IMR-90 (cell line): ENCODE measurements around the gene VPS39. TPM values are rescaled to one million over a fixed set of nuclear protein-coding genes. Genes with fewer than 3 reads are reported as not detected.

ENCODE experiments used
- ATAC-seq: fragments of 200-7000 bp; cut with Tn5 transposase; 2 replicates; pipeline ENCODE4 v1.9.1; 2020; ENCODE audit warnings: low read depth, mild to moderate bottlenecking, moderate library complexity
- BruUV-seq: library from RNA; stranded (reverse); fragments of 400-500 nt; replicated peaks from 2 replicates; lab custom pipeline; 2021; lab: Mats Ljungman, UMichigan
- CTCF ChIA-PET: fragments of 300-600 bp; formaldehyde crosslinking; extraction: SDS; loops from one replicate; lab custom pipeline; 2021; ENCODE audit warnings: antibody characterized with exemption; lab: Yijun Ruan, JAX
- POLR2A ChIA-PET: fragments of 300-600 bp; sonication (Branson Sonifier 250); formaldehyde crosslinking; loops from one replicate; lab custom pipeline; 2022; ENCODE audit warnings: antibody characterized with exemption; ENCODE audit not compliant: unreplicated experiment; lab: Charles Lee
- DNase-seq: peaks from one replicate; pipeline ENCODE4 v3.0.0; 2013
- H2AFZ ChIP-seq: replicated peaks from 2 replicates; pipeline ENCODE3; 2013; ENCODE audit warnings: low read length, mild to moderate bottlenecking; ENCODE audit not compliant: poor library complexity
- H2AK5ac ChIP-seq: 2 replicates; pipeline ENCODE4 v1.6.1; 2013; ENCODE audit warnings: low read depth, low read length, inconsistent platforms
- H2AK9ac ChIP-seq: replicated peaks from 2 replicates; pipeline ENCODE3; 2013; ENCODE audit warnings: mild to moderate bottlenecking, low read depth, low read length, moderate library complexity; ENCODE audit not compliant: poor library complexity
- H2BK120ac ChIP-seq: 2 replicates; pipeline ENCODE4 v1.6.1; 2013; ENCODE audit warnings: low read depth, low read length, inconsistent platforms
- H2BK15ac ChIP-seq: 3 replicates; pipeline ENCODE4 v1.6.1; 2013; ENCODE audit warnings: low read depth, low read length, inconsistent platforms
- H2BK20ac ChIP-seq: 2 replicates; pipeline ENCODE4 v1.6.1; 2013; ENCODE audit warnings: low read depth, mild to moderate bottlenecking, inconsistent platforms, low read length, moderate library complexity
- H2BK5ac ChIP-seq: 2 replicates; pipeline ENCODE4 v1.6.1; 2013; ENCODE audit warnings: mild to moderate bottlenecking, low read depth, low read length, inconsistent platforms; ENCODE audit not compliant: poor library complexity, severe bottlenecking
- H3K14ac ChIP-seq: replicated peaks from 2 replicates; pipeline ENCODE4 v1.6.1; 2013; ENCODE audit warnings: low read depth, low read length, inconsistent platforms
- H3K18ac ChIP-seq: 2 replicates; pipeline ENCODE4 v1.6.1; 2013; ENCODE audit warnings: low read depth, low read length, control low read depth
- H3K23ac ChIP-seq: 2 replicates; pipeline ENCODE4 v1.6.1; 2013; ENCODE audit warnings: low read depth, low read length, inconsistent platforms
- H3K27ac ChIP-seq: 2 replicates; pipeline ENCODE4 v1.5.1; 2013; ENCODE audit warnings: mild to moderate bottlenecking, control low read depth, low read length; ENCODE audit not compliant: insufficient read depth
- H3K27me3 ChIP-seq: 2 replicates; pipeline ENCODE4 v1.6.1; 2013; ENCODE audit warnings: low read length; ENCODE audit not compliant: control insufficient read depth, insufficient read depth
- H3K36me3 ChIP-seq: 2 replicates; pipeline ENCODE4 v1.6.1; 2013; ENCODE audit warnings: low read length, mixed read lengths; ENCODE audit not compliant: control insufficient read depth, insufficient read depth
- H3K4ac ChIP-seq: 2 replicates; pipeline ENCODE4 v1.6.1; 2013; ENCODE audit warnings: low read depth, low read length, inconsistent platforms
- H3K4me1 ChIP-seq: 2 replicates; pipeline ENCODE4 v1.6.1; 2013; ENCODE audit warnings: low read length, mixed read lengths; ENCODE audit not compliant: control insufficient read depth, insufficient read depth
- H3K4me2 ChIP-seq: 2 replicates; pipeline ENCODE4 v1.6.1; 2013; ENCODE audit warnings: low read depth, mild to moderate bottlenecking, control low read depth, low read length, moderate library complexity
- H3K4me3 ChIP-seq: 2 replicates; pipeline ENCODE4 v1.5.1; 2013; ENCODE audit warnings: low read depth, mild to moderate bottlenecking, control low read depth, low read length, moderate library complexity; ENCODE audit not compliant: insufficient read depth
- H3K56ac ChIP-seq: 2 replicates; pipeline ENCODE4 v1.6.1; 2013; ENCODE audit warnings: low read length, inconsistent platforms; ENCODE audit not compliant: insufficient read depth; ENCODE audit errors: extremely low read depth
- H3K79me1 ChIP-seq, 2 experiments: 2 replicates each; pipeline ENCODE4 v1.6.1; 2013; ENCODE audit warnings: low read length in 2 of 2, inconsistent platforms in 1 of 2, low read depth in 1 of 2
- H3K9ac ChIP-seq: 2 replicates; pipeline ENCODE4 v1.6.1; 2013; ENCODE audit warnings: low read depth, low read length, control low read depth
- H3K9me1 ChIP-seq: 2 replicates; pipeline ENCODE4 v1.6.1; 2013; ENCODE audit warnings: low read length, inconsistent platforms; ENCODE audit not compliant: insufficient read depth
- H3K9me3 ChIP-seq: 2 replicates; pipeline ENCODE4 v1.6.1; 2013; ENCODE audit warnings: low read length; ENCODE audit not compliant: control insufficient read depth, insufficient read depth
- H4K20me1 ChIP-seq: 2 replicates; pipeline ENCODE4 v1.6.1; 2013; ENCODE audit warnings: low read length, inconsistent platforms; ENCODE audit not compliant: insufficient read depth
- H4K5ac ChIP-seq: 2 replicates; pipeline ENCODE4 v1.6.1; 2013; ENCODE audit warnings: mild to moderate bottlenecking, low read depth, low read length, control low read depth
- H4K8ac ChIP-seq, 2 experiments: 2 replicates each; pipeline ENCODE4 v1.6.1; 2013; ENCODE audit warnings: low read depth in 2 of 2, low read length in 2 of 2, control low read depth in 1 of 2, inconsistent platforms in 1 of 2
- H4K91ac ChIP-seq: 2 replicates; pipeline ENCODE4 v1.6.1; 2013; ENCODE audit warnings: low read depth, low read length, inconsistent platforms; ENCODE audit not compliant: insufficient read depth
- BHLHE40 ChIP-seq: fragments of 150-350 bp; IDR thresholded peaks from 2 replicates; pipeline ENCODE4 v1.6.1; 2016; ENCODE audit warnings: mild to moderate bottlenecking, low read depth, low read length
- CEBPB ChIP-seq: IDR thresholded peaks from 2 replicates; pipeline ENCODE4 v1.6.1; 2012; ENCODE audit warnings: low read depth, low read length, improper control_type of control experiment
- CHD1 ChIP-seq: IDR thresholded peaks from 2 replicates; pipeline ENCODE4 v1.6.1; 2012; ENCODE audit warnings: low read depth, low read length, improper control_type of control experiment
- FOS ChIP-seq: fragments of 150-350 bp; IDR thresholded peaks from 2 replicates; pipeline ENCODE4 v1.6.1; 2016; ENCODE audit warnings: low read depth, low read length
- MAFK ChIP-seq: IDR thresholded peaks from 2 replicates; pipeline ENCODE4 v1.6.1; 2012; ENCODE audit warnings: low read depth, low read length, improper control_type of control experiment
- MXI1 ChIP-seq: IDR thresholded peaks from 2 replicates; pipeline ENCODE4 v1.6.1; 2012; ENCODE audit warnings: low read depth, mild to moderate bottlenecking, low read length, moderate library complexity, borderline replicate concordance
- NFE2L2 ChIP-seq: fragments of 150-350 bp; IDR thresholded peaks from 2 replicates; pipeline ENCODE4 v1.6.1; 2016; ENCODE audit warnings: low read depth, mild to moderate bottlenecking, low read length
- POLR2A ChIP-seq: IDR thresholded peaks from 2 replicates; pipeline ENCODE4 v1.6.1; 2012; ENCODE audit warnings: mild to moderate bottlenecking, low read depth, low read length
- RAD21 ChIP-seq: IDR thresholded peaks from 2 replicates; pipeline ENCODE4 v1.6.1; 2012; ENCODE audit warnings: low read length, improper control_type of control experiment
- RCOR1 ChIP-seq: IDR thresholded peaks from 2 replicates; pipeline ENCODE4 v1.6.1; 2012; ENCODE audit warnings: mild to moderate bottlenecking, low read length, improper control_type of control experiment; ENCODE audit not compliant: insufficient replicate concordance
- RFX5 ChIP-seq: IDR thresholded peaks from 2 replicates; pipeline ENCODE4 v1.8.0; 2012; ENCODE audit warnings: low read depth, mild to moderate bottlenecking, low read length, moderate library complexity
- SMC3 ChIP-seq: fragments of 150-350 bp; IDR thresholded peaks from 2 replicates; pipeline ENCODE4 v1.6.1; 2016; ENCODE audit warnings: low read depth, mild to moderate bottlenecking, antibody characterized with exemption, low read length, moderate library complexity
- WGBS, 2 experiments: methylation state at CpG; one replicate each; pipeline versions ENCODE4 v1.1.5 to v1.1.7; 2013; ENCODE audit warnings: missing lambda C conversion rate in 2 of 2; ENCODE audit not compliant: insufficient read length in 1 of 2; ENCODE audit errors: extremely low coverage in 2 of 2; 5-methylcytosine and 5-hydroxymethylcytosine counted together
- dilution Hi-C: fragments of 300-500 bp; cut with HindIII; formaldehyde crosslinking; loops from one replicate; pipeline ENCODE4 v1.14.3; 2018; ENCODE audit warnings: low sequenced_read_pairs; ENCODE audit not compliant: unreplicated experiment
- in situ Hi-C: fragments of 300-500 bp; cut with MboI; formaldehyde crosslinking; loops from 3 replicates; pipeline ENCODE4 v1.14.3; 2019; ENCODE audit warnings: low sequenced_read_pairs, inconsistent platforms, mixed read lengths
- intact Hi-C: fragments of 100-400 bp; cut with micrococcal nuclease; formaldehyde crosslinking; loops from 2 replicates; pipeline ENCODE4 v1.10.0; 2022
- polyA plus RNA-seq, 3 experiments: library from polyadenylated mRNA; depleted of rRNA; stranded (reverse); fragments of >200 nt; gene quantifications; 2 replicates each; pipeline ENCODE4 v1.2.3, GENCODE V29; 2012; ENCODE audit warnings: low replicate concordance in 1 of 3
- total RNA-seq: library from RNA; depleted of rRNA; stranded (reverse); fragments of >200 nt; gene quantifications from 2 replicates; pipeline ENCODE4 v1.2.3, GENCODE V29; 2012
- TF ChIP-seq, protein P1 (sequence below): fragments of 150-350 bp; IDR thresholded peaks from 2 replicates; pipeline ENCODE4 v1.6.1; 2017; ENCODE audit warnings: mild to moderate bottlenecking, antibody characterized with exemption, low read length, low read depth
- TF ChIP-seq, protein P2 (sequence below): conservative IDR thresholded peaks from 2 replicates; pipeline ENCODE4 v1.5.1; 2012; ENCODE audit warnings: mild to moderate bottlenecking, low read depth, low read length, improper control_type of control experiment
- TF ChIP-seq, protein P3 (sequence below): fragments of 150-350 bp; IDR thresholded peaks from 2 replicates; pipeline ENCODE4 v1.6.1; 2016; ENCODE audit warnings: low read depth, mild to moderate bottlenecking, low read length, moderate library complexity, borderline replicate concordance

VPS39 gene
- total and polyA plus RNA-seq, 2 of the 4 experiments (the other 2 are of a cell fraction), result 49.7 to 52.2 TPM

DNA sequence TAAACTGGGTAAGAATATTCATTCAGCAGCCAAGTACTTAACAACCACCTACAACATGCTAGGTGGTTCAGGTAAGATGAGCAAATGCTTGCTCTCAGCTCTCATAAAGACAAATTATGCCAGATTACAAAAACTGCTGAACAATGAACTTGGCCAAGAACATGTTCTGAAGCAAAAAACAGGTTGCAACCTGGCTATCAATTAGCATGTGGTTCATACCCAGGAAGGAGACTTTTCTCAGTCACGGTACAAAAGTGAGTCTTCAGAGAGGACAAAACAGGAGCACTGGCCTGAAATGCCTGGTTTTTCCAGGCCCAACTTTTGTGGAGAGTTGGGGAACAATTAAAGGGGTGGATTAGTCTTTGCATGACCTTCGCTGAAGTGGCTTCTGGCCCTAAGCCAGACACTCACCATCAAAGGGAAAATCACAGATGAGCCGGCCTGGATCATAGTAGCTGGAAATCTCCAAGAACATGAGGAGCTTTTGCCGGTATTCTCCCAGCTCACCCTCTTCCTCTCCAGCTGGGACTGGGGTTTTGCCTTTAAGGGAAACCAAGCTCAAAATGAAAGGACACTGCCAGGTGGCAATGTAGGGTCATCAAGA is 44.1 kb downstream of the VPS39 start:
- H3K56ac ChIP-seq, result no peak overlapping the region
- no peak overlapping the region for H2BK120ac ChIP-seq
- H3K9ac ChIP-seq, result no peak overlapping the region
- H2BK20ac ChIP-seq, result no peak overlapping the region
- no peak overlapping the region for H3K23ac ChIP-seq
- 100% methylated on average over 1 of the region's 4 CpGs; no CpG with 5 or more reads in 1 of the 2 experiments for WGBS, 2 experiments
- no peaks in the 10 kb centered on the region for H3K9me3 ChIP-seq
- ChIA-PET CTCF (no interaction called here), POLR2A (interaction anchor here (0.6 kb wide), 1 partner anchor 10 kb away, joined by 4 read pairs; no protein-coding TSS in a partner anchor)
- no TSS peak for BruUV-seq
- dilution Hi-C loops, result no loop called here
- H4K5ac ChIP-seq, result no peak overlapping the region
- no peak overlapping the region for H3K4me3 ChIP-seq
- intact Hi-C loops, result no loop called here
- H2AK9ac ChIP-seq, result no peak overlapping the region
- no peaks in the 10 kb centered on the region for H3K27me3 ChIP-seq
- no peak overlapping the region for H3K18ac ChIP-seq
- H3K4me1 ChIP-seq, result no peaks in the 10 kb centered on the region; the same call in 1 of the 2 replicates
- H3K4ac ChIP-seq, result no peak overlapping the region
- DNase-seq (no peak), ATAC-seq (no peak)
- H2AK5ac ChIP-seq, result no peak overlapping the region
- H3K36me3 ChIP-seq, result peaks cover 82% of the 10 kb centered on the region
- H3K4me2 ChIP-seq, result no peak overlapping the region
- no peak overlapping the region for H3K27ac ChIP-seq
- in situ Hi-C loops, result no loop called here
- no peak overlapping the region for H2BK5ac ChIP-seq
- no peak overlapping the region for H4K8ac ChIP-seq
- H2AFZ ChIP-seq, result no peak overlapping the region
- no peak overlapping the region for H2BK15ac ChIP-seq
- H3K79me1 ChIP-seq, result peaks cover 0 to 6% of the 10 kb centered on the region in 2 experiments; a peak in 1 of 4 replicates
- H3K9me1 ChIP-seq, result peaks cover 12% of the 10 kb centered on the region
- no peak overlapping the region for H4K91ac ChIP-seq
- no peak for TF ChIP-seq CEBPB
- TF ChIP-seq, protein P1, sequence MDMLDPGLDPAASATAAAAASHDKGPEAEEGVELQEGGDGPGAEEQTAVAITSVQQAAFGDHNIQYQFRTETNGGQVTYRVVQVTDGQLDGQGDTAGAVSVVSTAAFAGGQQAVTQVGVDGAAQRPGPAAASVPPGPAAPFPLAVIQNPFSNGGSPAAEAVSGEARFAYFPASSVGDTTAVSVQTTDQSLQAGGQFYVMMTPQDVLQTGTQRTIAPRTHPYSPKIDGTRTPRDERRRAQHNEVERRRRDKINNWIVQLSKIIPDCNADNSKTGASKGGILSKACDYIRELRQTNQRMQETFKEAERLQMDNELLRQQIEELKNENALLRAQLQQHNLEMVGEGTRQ, result no peak
- no peak for TF ChIP-seq RAD21
- no peak for TF ChIP-seq BHLHE40
- TF ChIP-seq FOS, result no peak
- TF ChIP-seq RFX5, result no peak
- no peak for TF ChIP-seq RCOR1
- TF ChIP-seq, protein P2, sequence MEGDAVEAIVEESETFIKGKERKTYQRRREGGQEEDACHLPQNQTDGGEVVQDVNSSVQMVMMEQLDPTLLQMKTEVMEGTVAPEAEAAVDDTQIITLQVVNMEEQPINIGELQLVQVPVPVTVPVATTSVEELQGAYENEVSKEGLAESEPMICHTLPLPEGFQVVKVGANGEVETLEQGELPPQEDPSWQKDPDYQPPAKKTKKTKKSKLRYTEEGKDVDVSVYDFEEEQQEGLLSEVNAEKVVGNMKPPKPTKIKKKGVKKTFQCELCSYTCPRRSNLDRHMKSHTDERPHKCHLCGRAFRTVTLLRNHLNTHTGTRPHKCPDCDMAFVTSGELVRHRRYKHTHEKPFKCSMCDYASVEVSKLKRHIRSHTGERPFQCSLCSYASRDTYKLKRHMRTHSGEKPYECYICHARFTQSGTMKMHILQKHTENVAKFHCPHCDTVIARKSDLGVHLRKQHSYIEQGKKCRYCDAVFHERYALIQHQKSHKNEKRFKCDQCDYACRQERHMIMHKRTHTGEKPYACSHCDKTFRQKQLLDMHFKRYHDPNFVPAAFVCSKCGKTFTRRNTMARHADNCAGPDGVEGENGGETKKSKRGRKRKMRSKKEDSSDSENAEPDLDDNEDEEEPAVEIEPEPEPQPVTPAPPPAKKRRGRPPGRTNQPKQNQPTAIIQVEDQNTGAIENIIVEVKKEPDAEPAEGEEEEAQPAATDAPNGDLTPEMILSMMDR, result no peak
- no peak for TF ChIP-seq MAFK
- no peak for TF ChIP-seq MXI1
- no peak for TF ChIP-seq NFE2L2
- TF ChIP-seq POLR2A, result no peak
- no peak for TF ChIP-seq SMC3
- no peak for TF ChIP-seq CHD1
- TF ChIP-seq, protein P3, sequence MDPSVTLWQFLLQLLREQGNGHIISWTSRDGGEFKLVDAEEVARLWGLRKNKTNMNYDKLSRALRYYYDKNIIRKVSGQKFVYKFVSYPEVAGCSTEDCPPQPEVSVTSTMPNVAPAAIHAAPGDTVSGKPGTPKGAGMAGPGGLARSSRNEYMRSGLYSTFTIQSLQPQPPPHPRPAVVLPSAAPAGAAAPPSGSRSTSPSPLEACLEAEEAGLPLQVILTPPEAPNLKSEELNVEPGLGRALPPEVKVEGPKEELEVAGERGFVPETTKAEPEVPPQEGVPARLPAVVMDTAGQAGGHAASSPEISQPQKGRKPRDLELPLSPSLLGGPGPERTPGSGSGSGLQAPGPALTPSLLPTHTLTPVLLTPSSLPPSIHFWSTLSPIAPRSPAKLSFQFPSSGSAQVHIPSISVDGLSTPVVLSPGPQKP, result no peak
- H3K14ac ChIP-seq, result no peak overlapping the region
- no peaks in the 10 kb centered on the region; the same call in 1 of the 2 replicates for H4K20me1 ChIP-seq
